ENCODE data around the gene IL1RL2. TPM values are rescaled to one million over a fixed set of nuclear protein-coding genes. Genes with fewer than 3 reads are reported as not detected.

The IL1RL2 gene
- total RNA-seq, 1 donor from 2014 or later = 5.2 TPM

DNA sequence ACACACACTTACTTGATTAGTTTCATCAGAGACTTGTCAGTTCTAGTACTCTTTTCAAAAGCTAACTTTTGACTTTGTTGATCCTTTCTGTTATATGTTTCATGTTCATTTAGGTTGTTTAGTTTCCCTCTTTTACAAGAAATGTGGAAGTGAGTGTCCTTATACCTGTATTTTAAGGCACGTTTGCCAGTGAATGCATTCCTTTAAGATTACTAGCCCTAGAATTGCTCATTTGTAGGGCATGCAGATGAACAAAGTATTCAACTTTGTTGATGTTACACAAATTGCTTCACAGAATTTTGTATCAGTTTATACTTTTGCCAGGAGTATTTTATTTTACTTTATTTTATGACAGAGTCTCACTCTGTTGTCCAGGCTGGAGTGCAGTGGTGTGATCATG is 6.3 kb downstream of the IL1RL2 start:
- H3K9me3 ChIP-seq = no peaks in the 10 kb centered on the region
- intact Hi-C loops (cut with DNase I) = no loop called here
- H3K27me3 ChIP-seq = no peaks in the 10 kb centered on the region
- no peak overlapping the region for H3K27ac ChIP-seq
- TF ChIP-seq POLR2AphosphoS5 (IDR thresholded peaks at IDR 0.05; ENCODE audit: insufficient read depth in 1 of 2, low read depth in 1 of 2) (no peak), POLR2A (IDR thresholded peaks at IDR 0.05) (no peak), CTCF (IDR thresholded peaks at IDR 0.05) (no peak)
- H3K36me3 ChIP-seq = no peaks in the 10 kb centered on the region
- no peak overlapping the region for H3K4me3 ChIP-seq
- DNase-seq (ENCODE audit: extremely low spot score in 2 of 2) = no peak
- no peaks in the 10 kb centered on the region for H3K4me1 ChIP-seq

GRCh38 chr2:102194609-102195268 is 7.9 kb downstream of the IL1RL2 start:
- H3K4me1 ChIP-seq = no peaks in the 10 kb centered on the region
- H3K9me3 ChIP-seq = no peaks in the 10 kb centered on the region
- no peak overlapping the region for H3K4me3 ChIP-seq
- H3K27ac ChIP-seq = no peak overlapping the region
- TF ChIP-seq CTCF (IDR thresholded peaks at IDR 0.05) (no peak), POLR2AphosphoS5 (IDR thresholded peaks at IDR 0.05; ENCODE audit: insufficient read depth in 1 of 2, low read depth in 1 of 2) (no peak), POLR2A (IDR thresholded peaks at IDR 0.05) (no peak)
- no peak for DNase-seq (ENCODE audit: extremely low spot score in 2 of 2)
- no peaks in the 10 kb centered on the region for H3K27me3 ChIP-seq
- intact Hi-C loops (cut with DNase I) = no loop called here
- H3K36me3 ChIP-seq = no peaks in the 10 kb centered on the region

GRCh38 chr2:102197389-102198137 is 10.7 kb downstream of the IL1RL2 start:
- Histone ChIP-seq H3K4me1 (no peaks in the 10 kb centered on the region), H3K27ac (no peak overlapping the region), H3K36me3 (no peaks in the 10 kb centered on the region), H3K4me3 (no peak overlapping the region), H3K27me3 (no peaks in the 10 kb centered on the region), H3K9me3 (no peaks in the 10 kb centered on the region)
- intact Hi-C loops (cut with DNase I) = no loop called here
- no peak for TF ChIP-seq POLR2AphosphoS5 (IDR thresholded peaks at IDR 0.05; ENCODE audit: insufficient read depth in 1 of 2, low read depth in 1 of 2)
- TF ChIP-seq CTCF (IDR thresholded peaks at IDR 0.05) = no peak
- TF ChIP-seq POLR2A (IDR thresholded peaks at IDR 0.05) = no peak
- DNase-seq (ENCODE audit: extremely low spot score in 2 of 2) = no peak

DNA sequence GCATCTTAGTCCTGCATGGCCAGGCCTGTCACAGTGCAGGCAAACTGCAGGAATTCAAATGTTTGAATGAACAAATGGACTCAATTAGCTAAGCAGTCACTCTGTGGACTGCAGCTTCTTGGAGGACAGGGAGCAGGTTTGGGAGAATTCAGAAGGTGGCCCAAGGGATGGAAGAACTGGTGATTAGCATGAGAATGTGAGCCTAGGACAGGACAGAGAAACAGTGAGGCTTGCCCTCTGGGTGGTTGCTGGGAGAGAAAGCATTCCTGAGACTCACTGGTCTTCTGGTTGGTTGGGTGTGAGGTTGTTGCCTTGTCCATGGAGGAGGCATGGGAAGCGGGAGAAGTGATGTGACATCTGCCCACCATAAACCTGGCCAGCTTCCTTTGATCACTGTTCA is 13.7 kb downstream of the IL1RL2 start:
- intact Hi-C loops (cut with DNase I) = no loop called here
- Histone ChIP-seq H3K4me1 (no peaks in the 10 kb centered on the region), H3K4me3 (no peak overlapping the region), H3K27me3 (no peaks in the 10 kb centered on the region), H3K9me3 (no peaks in the 10 kb centered on the region), H3K27ac (no peak overlapping the region), H3K36me3 (no peaks in the 10 kb centered on the region)
- DNase-seq (ENCODE audit: extremely low spot score in 2 of 2) = no peak
- TF ChIP-seq POLR2AphosphoS5 (IDR thresholded peaks at IDR 0.05; ENCODE audit: insufficient read depth in 1 of 2, low read depth in 1 of 2) (no peak), POLR2A (IDR thresholded peaks at IDR 0.05) (no peak), CTCF (IDR thresholded peaks at IDR 0.05) (no peak)

- Histone ChIP-seq H3K27me3 (no peaks in the 10 kb centered on the region), H3K36me3 (no peaks in the 10 kb centered on the region), H3K4me3 (no peak overlapping the region), H3K9me3 (no peaks in the 10 kb centered on the region), H3K4me1 (no peaks in the 10 kb centered on the region), H3K27ac (no peak overlapping the region)
- intact Hi-C loops (cut with DNase I) = no loop called here
- TF ChIP-seq POLR2A (IDR thresholded peaks at IDR 0.05) (no peak), POLR2AphosphoS5 (IDR thresholded peaks at IDR 0.05; ENCODE audit: insufficient read depth in 1 of 2, low read depth in 1 of 2) (no peak), CTCF (IDR thresholded peaks at IDR 0.05) (no peak)
- no peak for DNase-seq (ENCODE audit: extremely low spot score in 2 of 2)
Observed at GRCh38 chr2:102204638-102205037, 17.8 kb downstream of the IL1RL2 start.
